ENCODE results near the gene DNAJC7.
A peak's percentile ranks its signal among the peaks of the same experiment; 100 is the strongest.

The DNAJC7 gene

GRCh38 chr17:42051013-42051400 is 33.8 kb upstream of the DNAJC7 start:
- no peaks in the 10 kb centered on the region for H3F3A ChIP-seq (ENCODE audit: insufficient read depth)
- no peak overlapping the region for H3K9ac ChIP-seq (ENCODE audit: low read length)
- no peaks in the 10 kb centered on the region for H3K27me3 ChIP-seq (ENCODE audit: low read length)
- H3K9me3 ChIP-seq (ENCODE audit: insufficient read depth, low read length) = no peaks in the 10 kb centered on the region
- no peak overlapping the region for H2AFZ ChIP-seq (ENCODE audit: low read depth, low read length, severe bottlenecking)
- no peak overlapping the region for H3K4me3 ChIP-seq (ENCODE audit: insufficient read depth, low read length, poor library complexity, severe bottlenecking)
- no peak overlapping the region for H3K4me2 ChIP-seq (ENCODE audit: low read depth, low read length, poor library complexity, severe bottlenecking)
- no peak for TF ChIP-seq CTCF (IDR thresholded peaks at IDR 0.05; ENCODE audit: insufficient read depth, low read length, poor library complexity, severe bottlenecking)
- no peak for TF ChIP-seq EZH2phosphoT487 (conservative IDR thresholded peaks at IDR 0.05; ENCODE audit: low read length)
- no peaks in the 10 kb centered on the region for H3K36me3 ChIP-seq (ENCODE audit: low read length)
- no peaks in the 10 kb centered on the region for H3K9me2 ChIP-seq (replicated peaks; ENCODE audit: insufficient read depth, low read length)
- no peak overlapping the region for H3K27ac ChIP-seq (ENCODE audit: low read depth, low read length)
- H4K20me1 ChIP-seq (ENCODE audit: low read depth, low read length) = no peaks in the 10 kb centered on the region
- no peaks in the 10 kb centered on the region for H3K79me2 ChIP-seq (ENCODE audit: insufficient read depth, low read length)

GRCh38 chr17:42050393-42051012 is 33.3 kb upstream of the DNAJC7 start, which contains the start of gene C17orf113:
Gene C17orf113, minus strand, starts transcription at chr17:42050601. Its CDS starts 7,225 bp downstream, at chr17:42043376.
- Histone ChIP-seq H3K9me2 (replicated peaks; ENCODE audit: insufficient read depth, low read length) (no peaks in the 10 kb centered on the region), H3K4me2 (ENCODE audit: low read depth, low read length, poor library complexity, severe bottlenecking) (peak within 1 kb of the TSS; percentile 28), H3K27ac (ENCODE audit: low read depth, low read length) (no peak within 1 kb of the TSS), H3K36me3 (ENCODE audit: low read length) (no peaks in the 10 kb centered on the region), H3K27me3 (ENCODE audit: low read length) (no peaks in the 10 kb centered on the region), H3K79me2 (ENCODE audit: insufficient read depth, low read length) (no peaks in the 10 kb centered on the region), H3K9ac (ENCODE audit: low read length) (no peak within 1 kb of the TSS), H2AFZ (ENCODE audit: low read depth, low read length, severe bottlenecking) (no peak within 1 kb of the TSS), H3K9me3 (ENCODE audit: insufficient read depth, low read length) (no peaks in the 10 kb centered on the region), H3F3A (ENCODE audit: insufficient read depth) (no peaks in the 10 kb centered on the region), H4K20me1 (ENCODE audit: low read depth, low read length) (no peaks in the 10 kb centered on the region), H3K4me3 (ENCODE audit: insufficient read depth, low read length, poor library complexity, severe bottlenecking) (no peak within 1 kb of the TSS)
- no peak for TF ChIP-seq CTCF (IDR thresholded peaks at IDR 0.05; ENCODE audit: insufficient read depth, low read length, poor library complexity, severe bottlenecking)
- no peak for TF ChIP-seq EZH2phosphoT487 (conservative IDR thresholded peaks at IDR 0.05; ENCODE audit: low read length)

- H3K9me2 ChIP-seq (replicated peaks; ENCODE audit: insufficient read depth, low read length) = no peaks in the 10 kb centered on the region
- no peaks in the 10 kb centered on the region for H3K79me2 ChIP-seq (ENCODE audit: insufficient read depth, low read length)
- H3F3A ChIP-seq (ENCODE audit: insufficient read depth) = no peaks in the 10 kb centered on the region
- H3K4me3 ChIP-seq (ENCODE audit: insufficient read depth, low read length, poor library complexity, severe bottlenecking) = no peak overlapping the region
- no peak overlapping the region for H3K9ac ChIP-seq (ENCODE audit: low read length)
- peak overlapping the region; percentile 28 for H3K4me2 ChIP-seq (ENCODE audit: low read depth, low read length, poor library complexity, severe bottlenecking)
- H3K27ac ChIP-seq (ENCODE audit: low read depth, low read length) = no peak overlapping the region
- no peaks in the 10 kb centered on the region for H3K9me3 ChIP-seq (ENCODE audit: insufficient read depth, low read length)
- H3K36me3 ChIP-seq (ENCODE audit: low read length) = no peaks in the 10 kb centered on the region
- TF ChIP-seq EZH2phosphoT487 (conservative IDR thresholded peaks at IDR 0.05; ENCODE audit: low read length) = no peak
- peak; percentile 25 for TF ChIP-seq CTCF (IDR thresholded peaks at IDR 0.05; ENCODE audit: insufficient read depth, low read length, poor library complexity, severe bottlenecking)
- H4K20me1 ChIP-seq (ENCODE audit: low read depth, low read length) = no peaks in the 10 kb centered on the region
- H2AFZ ChIP-seq (ENCODE audit: low read depth, low read length, severe bottlenecking) = no peak overlapping the region
- H3K27me3 ChIP-seq (ENCODE audit: low read length) = no peaks in the 10 kb centered on the region
These were observed 32.7 kb upstream of the DNAJC7 start for GRCh38 chr17:42049834-42050392.
